ENCODE measurements around the gene STK32B. TPM values are rescaled to one million over a fixed set of nuclear protein-coding genes. Genes with fewer than 3 reads are reported as not detected.

STK32B gene
- total and polyA plus RNA-seq, 2 of the 4 experiments (the other 2 are of a cell fraction) = 5.5 to 6.3 TPM

- peak; percentile 49 for DNase-seq
- no peak overlapping the region for H3K4me3 ChIP-seq (ENCODE audit: insufficient read depth, low read depth, low read length)
- CTCF ChIA-PET = no interaction called here
- no peak overlapping the region for H3K9ac ChIP-seq (ENCODE audit: low read depth, low read length)
- no peak overlapping the region for H3K27ac ChIP-seq (ENCODE audit: insufficient read depth, low read length)
- BruUV-seq (replicated peaks) = no TSS peak
- H2BK120ac ChIP-seq (ENCODE audit: low read depth, low read length) = no peak overlapping the region
- no peaks in the 10 kb centered on the region for H3K9me1 ChIP-seq (ENCODE audit: insufficient read depth, low read length)
- H4K20me1 ChIP-seq (ENCODE audit: insufficient read depth, low read length) = 0 out of 2 replicates have a peak, but pooled peaks cover 2% of the 10 kb centered on the region
- no peak overlapping the region for H3K18ac ChIP-seq (ENCODE audit: low read depth, low read length)
- POLR2A ChIA-PET (ENCODE audit: unreplicated experiment) = no interaction called here
- no peak overlapping the region for H3K4ac ChIP-seq (ENCODE audit: low read depth, low read length)
- in situ Hi-C loops (cut with MboI; ENCODE audit: low sequenced_read_pairs) = no loop called here
- H4K91ac ChIP-seq (ENCODE audit: insufficient read depth, low read depth, low read length) = no peak overlapping the region
- H2BK15ac ChIP-seq (ENCODE audit: low read depth, low read length) = no peak overlapping the region
- H3K79me1 ChIP-seq (ENCODE audit: low read depth in 1 of 2, low read length in 2 of 2) = peaks cover 0 to 14% of the 10 kb centered on the region in 2 experiments; a peak in 3 of 4 replicates
- no peak overlapping the region for H2BK5ac ChIP-seq (ENCODE audit: low read depth, low read length, poor library complexity, severe bottlenecking)
- peak; percentile 56 for ATAC-seq (ENCODE audit: low read depth)
- H2AK9ac ChIP-seq (replicated peaks; ENCODE audit: low read depth, low read length, poor library complexity) = no peak overlapping the region
- intact Hi-C loops (cut with micrococcal nuclease) = no loop called here
- H3K4me2 ChIP-seq (ENCODE audit: low read depth, low read length) = no peak overlapping the region
- H4K5ac ChIP-seq (ENCODE audit: low read depth, low read length) = no peak overlapping the region
- H2AFZ ChIP-seq (replicated peaks; ENCODE audit: low read length, poor library complexity) = no peak overlapping the region
- no peaks in the 10 kb centered on the region for H3K36me3 ChIP-seq (ENCODE audit: control insufficient read depth, insufficient read depth, low read length)
- H2BK20ac ChIP-seq (ENCODE audit: low read depth, low read length) = no peak overlapping the region
- no peak overlapping the region for H3K56ac ChIP-seq (ENCODE audit: extremely low read depth, insufficient read depth, low read length)
- H3K14ac ChIP-seq (replicated peaks; ENCODE audit: low read depth, low read length) = no peak overlapping the region
- peaks cover 4% of the 10 kb centered on the region for H3K9me3 ChIP-seq (ENCODE audit: control insufficient read depth, insufficient read depth, low read length)
- H3K27me3 ChIP-seq (ENCODE audit: control insufficient read depth, insufficient read depth, low read length) = no peaks in the 10 kb centered on the region
- no peak overlapping the region for H4K8ac ChIP-seq (ENCODE audit: low read depth in 2 of 2, low read length in 2 of 2)
- H2AK5ac ChIP-seq (ENCODE audit: low read depth, low read length) = no peak overlapping the region
- dilution Hi-C loops (cut with HindIII; ENCODE audit: low sequenced_read_pairs, unreplicated experiment) = no loop called here
- no peaks in the 10 kb centered on the region for H3K4me1 ChIP-seq (ENCODE audit: control insufficient read depth, insufficient read depth, low read length)
- H3K23ac ChIP-seq (ENCODE audit: low read depth, low read length) = no peak overlapping the region
- TF ChIP-seq BHLHE40 (IDR thresholded peaks at IDR 0.05; ENCODE audit: low read depth, low read length) = no peak
- no peak for TF ChIP-seq CEBPB (IDR thresholded peaks at IDR 0.05; ENCODE audit: low read depth, low read length)
- TF ChIP-seq RAD21 (IDR thresholded peaks at IDR 0.05; ENCODE audit: low read length) = no peak
- no peak for TF ChIP-seq RFX5 (IDR thresholded peaks at IDR 0.05; ENCODE audit: low read depth, low read length)
- no peak for TF ChIP-seq MAFK (IDR thresholded peaks at IDR 0.05; ENCODE audit: low read depth, low read length)
- TF ChIP-seq RCOR1 (IDR thresholded peaks at IDR 0.05; ENCODE audit: insufficient replicate concordance, low read length) = no peak
- no peak for TF ChIP-seq ELK1 (IDR thresholded peaks at IDR 0.05; ENCODE audit: borderline replicate concordance, low read depth, low read length)
- no peak for TF ChIP-seq MXI1 (IDR thresholded peaks at IDR 0.05; ENCODE audit: borderline replicate concordance, low read depth, low read length)
- no peak for TF ChIP-seq POLR2A (IDR thresholded peaks at IDR 0.05; ENCODE audit: low read depth, low read length)
- no peak for TF ChIP-seq NFE2L2 (IDR thresholded peaks at IDR 0.05; ENCODE audit: low read depth, low read length)
- TF ChIP-seq CHD1 (IDR thresholded peaks at IDR 0.05; ENCODE audit: low read depth, low read length) = no peak
- TF ChIP-seq CTCF (conservative IDR thresholded peaks at IDR 0.05; ENCODE audit: low read depth, low read length) = no peak
- TF ChIP-seq MAZ (IDR thresholded peaks at IDR 0.05; ENCODE audit: borderline replicate concordance, low read depth, low read length) = no peak
- no peak for TF ChIP-seq SMC3 (IDR thresholded peaks at IDR 0.05; ENCODE audit: low read depth, low read length)
- TF ChIP-seq USF2 (IDR thresholded peaks at IDR 0.05; ENCODE audit: low read depth, low read length) = no peak
- no peak for TF ChIP-seq FOS (IDR thresholded peaks at IDR 0.05; ENCODE audit: low read depth, low read length)
These were observed 28.3 kb downstream of the STK32B start for GRCh38 chr4:5079581-5079980.
